K562 (cell line): ENCODE measurements around the gene SLC24A1.

ENCODE experiments used
- CHCHD3 ChIP-seq: fragments of 250-450 bp; sonication (Bioruptor Pico); IDR thresholded peaks from 2 replicates; pipeline ENCODE4 v2.1.2; 2022; ENCODE audit warnings: mild to moderate bottlenecking
- E2F3 ChIP-seq: fragments of 250-450 bp; sonication (Bioruptor Pico); IDR thresholded peaks from 2 replicates; pipeline ENCODE4 v1.4.0; 2020; ENCODE audit warnings: mild to moderate bottlenecking
- ETV6 ChIP-seq, 3 experiments: fragments of 150-350 bp in 1 of 3; sonication (generic) in 1 of 3; formaldehyde crosslinking in 1 of 3; IDR thresholded peaks; 2 replicates each; pipeline versions ENCODE4 v1.6.1 to v1.8.0; 2014 to 2022; ENCODE audit warnings: borderline replicate concordance in 2 of 3, low read depth in 2 of 3, antibody characterized with exemption in 1 of 3, low read length in 1 of 3, mild to moderate bottlenecking in 1 of 3, missing genetic modification reagents in 1 of 3
- IRF2 ChIP-seq: sonication (generic); formaldehyde crosslinking; IDR thresholded peaks from 2 replicates; pipeline ENCODE4 v1.8.1; 2022; ENCODE audit warnings: mild to moderate bottlenecking, missing genetic modification reagents
- MYBL2 ChIP-seq, 2 experiments: fragments of 450-650 bp in 1 of 2; sonication (generic) in 1 of 2; formaldehyde crosslinking in 1 of 2; IDR thresholded peaks; 2 replicates each; pipeline versions ENCODE4 v1.6.1 to v1.8.1; 2017 to 2022; ENCODE audit warnings: borderline replicate concordance in 1 of 2, inconsistent platforms in 1 of 2, low read depth in 1 of 2, mild to moderate bottlenecking in 1 of 2, missing genetic modification reagents in 1 of 2, moderate library complexity in 1 of 2
- PHF8 ChIP-seq: fragments of 200-600 bp; sonication (generic); IDR thresholded peaks from 2 replicates; pipeline ENCODE4 v1.6.1; 2012; ENCODE audit warnings: mixed run types, mild to moderate bottlenecking, inconsistent platforms, low read length, moderate library complexity, borderline replicate concordance
- POLR2A ChIP-seq: fragments of 450-650 bp; conservative IDR thresholded peaks from 2 replicates; pipeline ENCODE4 v1.6.1; 2016
- POLR2AphosphoS5 ChIP-seq: IDR thresholded peaks from 2 replicates; pipeline ENCODE4 v1.6.1; 2011; ENCODE audit warnings: mild to moderate bottlenecking, low read depth, low read length, moderate library complexity; ENCODE audit not compliant: control insufficient read depth, insufficient read depth
- SP1 ChIP-seq: sonication (generic); formaldehyde crosslinking; IDR thresholded peaks from 2 replicates; pipeline ENCODE4 v1.8.1; 2022; ENCODE audit warnings: mild to moderate bottlenecking, missing genetic modification reagents
- STAG1 ChIP-seq: sonication (generic); formaldehyde crosslinking; IDR thresholded peaks from 2 replicates; pipeline ENCODE4 v1.5.0; 2020; ENCODE audit warnings: missing genetic modification reagents, borderline replicate concordance
- ZBED1 ChIP-seq: IDR thresholded peaks from 2 replicates; pipeline ENCODE4 v1.6.1; 2014
- TF ChIP-seq, protein P1 (sequence below), 3 experiments: IDR thresholded peaks in 2 of 3; conservative IDR thresholded peaks in 1 of 3; 2 replicates each; pipeline ENCODE4 v1.5.1; 2011 to 2012; ENCODE audit warnings: low read length in 3 of 3, mild to moderate bottlenecking in 3 of 3, control low read depth in 2 of 3, improper control_type of control experiment in 1 of 3, inconsistent platforms in 1 of 3, low read depth in 1 of 3, mixed read lengths in 1 of 3, moderate library complexity in 1 of 3; ENCODE audit not compliant: insufficient read depth in 2 of 3
- TF ChIP-seq, protein P2 (sequence below), 2 experiments: fragments of 450-650 bp in 1 of 2; sonication (generic) in 1 of 2; formaldehyde crosslinking in 1 of 2; IDR thresholded peaks in 1 of 2; conservative IDR thresholded peaks in 1 of 2; 2 replicates each; pipeline versions ENCODE4 v1.6.1 to v1.8.1; 2016 to 2023; ENCODE audit warnings: mild to moderate bottlenecking in 2 of 2, moderate library complexity in 2 of 2, inconsistent platforms in 1 of 2, missing genetic modification reagents in 1 of 2
- TF ChIP-seq, protein P3 (sequence below): sonication (generic); formaldehyde crosslinking; IDR thresholded peaks from 2 replicates; pipeline ENCODE4 v1.8.0; 2022; ENCODE audit warnings: missing genetic modification reagents, mild to moderate bottlenecking, borderline replicate concordance

- no peak for TF ChIP-seq STAG1 (CRISPR knock-in tag)
- TF ChIP-seq MYBL2 (IDR thresholded peaks at IDR 0.05; ENCODE audit: low read depth), result no peak
- no peak for TF ChIP-seq MYBL2 (CRISPR knock-in tag; IDR thresholded peaks at IDR 0.05; ENCODE audit: borderline replicate concordance)
- no peak for TF ChIP-seq CHCHD3
- no peak for TF ChIP-seq IRF2 (CRISPR knock-in tag)
- no peak for TF ChIP-seq POLR2AphosphoS5
- TF ChIP-seq PHF8, result no peak
- TF ChIP-seq, protein P1, sequence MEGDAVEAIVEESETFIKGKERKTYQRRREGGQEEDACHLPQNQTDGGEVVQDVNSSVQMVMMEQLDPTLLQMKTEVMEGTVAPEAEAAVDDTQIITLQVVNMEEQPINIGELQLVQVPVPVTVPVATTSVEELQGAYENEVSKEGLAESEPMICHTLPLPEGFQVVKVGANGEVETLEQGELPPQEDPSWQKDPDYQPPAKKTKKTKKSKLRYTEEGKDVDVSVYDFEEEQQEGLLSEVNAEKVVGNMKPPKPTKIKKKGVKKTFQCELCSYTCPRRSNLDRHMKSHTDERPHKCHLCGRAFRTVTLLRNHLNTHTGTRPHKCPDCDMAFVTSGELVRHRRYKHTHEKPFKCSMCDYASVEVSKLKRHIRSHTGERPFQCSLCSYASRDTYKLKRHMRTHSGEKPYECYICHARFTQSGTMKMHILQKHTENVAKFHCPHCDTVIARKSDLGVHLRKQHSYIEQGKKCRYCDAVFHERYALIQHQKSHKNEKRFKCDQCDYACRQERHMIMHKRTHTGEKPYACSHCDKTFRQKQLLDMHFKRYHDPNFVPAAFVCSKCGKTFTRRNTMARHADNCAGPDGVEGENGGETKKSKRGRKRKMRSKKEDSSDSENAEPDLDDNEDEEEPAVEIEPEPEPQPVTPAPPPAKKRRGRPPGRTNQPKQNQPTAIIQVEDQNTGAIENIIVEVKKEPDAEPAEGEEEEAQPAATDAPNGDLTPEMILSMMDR (IDR thresholded peaks at IDR 0.05 in 2 of 3, conservative IDR thresholded peaks at IDR 0.05 in 1 of 3; ENCODE audit: insufficient read depth in 2 of 3, low read depth in 1 of 3, low read length in 3 of 3), result no peak
- TF ChIP-seq, protein P2, sequence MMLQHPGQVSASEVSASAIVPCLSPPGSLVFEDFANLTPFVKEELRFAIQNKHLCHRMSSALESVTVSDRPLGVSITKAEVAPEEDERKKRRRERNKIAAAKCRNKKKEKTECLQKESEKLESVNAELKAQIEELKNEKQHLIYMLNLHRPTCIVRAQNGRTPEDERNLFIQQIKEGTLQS (IDR thresholded peaks at IDR 0.05), result no peak
- TF ChIP-seq, protein P2 (CRISPR knock-in tag; conservative IDR thresholded peaks at IDR 0.05), result no peak
- no peak for TF ChIP-seq ETV6 (IDR thresholded peaks at IDR 0.05; ENCODE audit: borderline replicate concordance in 1 of 2, low read depth in 2 of 2, low read length in 1 of 2)
- TF ChIP-seq ETV6 (CRISPR knock-in tag; IDR thresholded peaks at IDR 0.05; ENCODE audit: borderline replicate concordance), result no peak
- TF ChIP-seq, protein P3, sequence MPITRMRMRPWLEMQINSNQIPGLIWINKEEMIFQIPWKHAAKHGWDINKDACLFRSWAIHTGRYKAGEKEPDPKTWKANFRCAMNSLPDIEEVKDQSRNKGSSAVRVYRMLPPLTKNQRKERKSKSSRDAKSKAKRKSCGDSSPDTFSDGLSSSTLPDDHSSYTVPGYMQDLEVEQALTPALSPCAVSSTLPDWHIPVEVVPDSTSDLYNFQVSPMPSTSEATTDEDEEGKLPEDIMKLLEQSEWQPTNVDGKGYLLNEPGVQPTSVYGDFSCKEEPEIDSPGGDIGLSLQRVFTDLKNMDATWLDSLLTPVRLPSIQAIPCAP, result no peak
- no peak for TF ChIP-seq SP1 (CRISPR knock-in tag)
- TF ChIP-seq E2F3 (CRISPR knock-in tag), result no peak
- TF ChIP-seq POLR2A, result no peak
- TF ChIP-seq ZBED1, result no peak
Observed at GRCh38 chr15:65584241-65584640, 37.5 kb upstream of the SLC24A1 start.
